Suprapubic skin (tissue), 3 donors: ENCODE data around the gene TRIM40.

Source experiments
- EP300 ChIP-seq: sonication (generic); formaldehyde crosslinking; IDR thresholded peaks from one replicate; pipeline ENCODE4 v1.6.1; 2017; ENCODE audit warnings: antibody characterized with exemption
- TF ChIP-seq, protein P1 (sequence below), 2 donors: fragments of 200-600 bp in 1 of 2; fragments of 450-650 bp in 1 of 2; sonication (generic) in 1 of 2; IDR thresholded peaks; one replicate each; pipeline ENCODE4 v1.5.1; 2016 to 2019; ENCODE audit warnings: antibody characterized with exemption in 2 of 2, mild to moderate bottlenecking in 1 of 2, moderate library complexity in 1 of 2

DNA sequence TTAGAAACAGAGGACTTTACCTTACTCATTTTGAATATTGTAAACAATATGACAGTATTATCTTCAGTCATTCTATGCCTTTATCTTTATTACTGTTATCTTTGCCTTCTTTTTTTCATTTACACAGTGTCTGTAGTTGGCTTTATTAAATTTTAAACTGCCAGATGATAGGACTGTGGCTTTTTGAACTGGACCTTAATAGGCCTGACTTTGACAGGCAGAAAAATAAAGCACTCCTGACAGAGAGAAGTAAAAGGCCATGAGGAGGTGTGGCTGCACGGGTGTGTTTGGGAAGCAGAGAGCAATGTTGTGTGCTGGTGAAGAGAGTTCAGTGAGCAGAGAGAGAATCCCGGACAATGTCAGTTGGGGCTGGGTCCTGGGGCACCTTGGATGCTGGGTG is 7.8 kb downstream of the TRIM40 start:
- TF ChIP-seq, protein P1, sequence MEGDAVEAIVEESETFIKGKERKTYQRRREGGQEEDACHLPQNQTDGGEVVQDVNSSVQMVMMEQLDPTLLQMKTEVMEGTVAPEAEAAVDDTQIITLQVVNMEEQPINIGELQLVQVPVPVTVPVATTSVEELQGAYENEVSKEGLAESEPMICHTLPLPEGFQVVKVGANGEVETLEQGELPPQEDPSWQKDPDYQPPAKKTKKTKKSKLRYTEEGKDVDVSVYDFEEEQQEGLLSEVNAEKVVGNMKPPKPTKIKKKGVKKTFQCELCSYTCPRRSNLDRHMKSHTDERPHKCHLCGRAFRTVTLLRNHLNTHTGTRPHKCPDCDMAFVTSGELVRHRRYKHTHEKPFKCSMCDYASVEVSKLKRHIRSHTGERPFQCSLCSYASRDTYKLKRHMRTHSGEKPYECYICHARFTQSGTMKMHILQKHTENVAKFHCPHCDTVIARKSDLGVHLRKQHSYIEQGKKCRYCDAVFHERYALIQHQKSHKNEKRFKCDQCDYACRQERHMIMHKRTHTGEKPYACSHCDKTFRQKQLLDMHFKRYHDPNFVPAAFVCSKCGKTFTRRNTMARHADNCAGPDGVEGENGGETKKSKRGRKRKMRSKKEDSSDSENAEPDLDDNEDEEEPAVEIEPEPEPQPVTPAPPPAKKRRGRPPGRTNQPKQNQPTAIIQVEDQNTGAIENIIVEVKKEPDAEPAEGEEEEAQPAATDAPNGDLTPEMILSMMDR (IDR thresholded peaks at IDR 0.05), result no peak
- no peak for TF ChIP-seq EP300
